ENCODE results near the gene KIFAP3. TPM values are rescaled to one million over a fixed set of nuclear protein-coding genes. Genes with fewer than 3 reads are reported as not detected.

KIFAP3 gene
- total and polyA plus RNA-seq, 12 donors = 18.4 to 54.8 (median 30.5) TPM

DNA sequence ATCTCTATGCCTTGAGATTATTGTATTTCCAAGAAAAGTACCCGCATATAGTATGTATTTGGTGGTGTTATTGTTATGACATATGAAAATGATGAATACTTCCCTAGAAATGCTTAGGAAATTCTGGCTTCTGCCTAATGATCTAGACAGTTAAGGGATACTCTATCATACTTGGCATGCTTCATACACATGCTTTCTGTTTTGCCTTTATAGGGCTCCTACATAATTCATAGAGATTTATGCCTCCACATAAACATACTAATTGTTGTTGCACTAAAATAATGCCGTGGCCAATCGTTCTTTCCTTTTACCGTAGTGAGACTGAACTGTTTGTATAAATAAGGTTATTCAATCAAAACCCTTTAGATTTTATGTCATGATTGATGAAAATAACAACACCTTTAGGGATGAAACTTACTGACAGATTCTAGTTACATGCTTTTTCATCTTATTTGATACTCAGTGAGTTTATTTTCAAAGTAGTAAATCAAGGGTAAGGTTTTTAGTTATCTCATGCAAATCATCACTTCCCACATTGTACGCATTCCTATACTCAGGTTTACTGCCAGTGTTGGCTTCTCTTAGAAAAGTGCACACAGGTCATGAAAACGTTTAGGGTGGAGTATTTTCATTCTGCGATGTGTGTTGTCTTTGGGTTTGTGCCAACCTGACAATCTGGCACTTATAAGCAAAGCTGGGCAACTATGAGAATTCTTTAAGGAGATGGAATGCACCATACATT lies 140.3 kb downstream of the KIFAP3 start:
- WGBS, 4 donors = 60 to 66% (median 62%) methylated on average over 7 of the region's 7 CpGs

DNA sequence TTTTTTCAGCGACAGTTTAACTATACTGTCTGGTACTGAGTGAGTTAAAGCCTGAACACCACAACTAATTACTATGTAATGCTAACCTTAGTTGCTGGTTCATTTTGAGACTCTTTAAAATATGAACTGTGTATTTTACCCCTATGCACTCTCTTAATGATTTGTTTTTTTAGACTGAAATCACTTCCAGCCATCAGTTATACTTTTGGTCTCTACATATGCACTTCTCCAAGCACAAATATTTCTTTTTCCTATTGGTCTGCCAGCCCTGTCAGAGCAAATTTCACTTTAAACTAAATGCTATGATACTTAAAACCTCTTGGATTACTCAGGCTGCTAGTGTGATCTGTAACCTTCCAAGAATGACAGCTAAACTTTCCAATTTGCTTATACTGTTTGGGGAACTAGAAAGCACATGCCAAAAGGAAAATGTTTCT lies 142.7 kb downstream of the KIFAP3 start:
- Histone ChIP-seq H3K9me3 (replicated peaks in 1 of 3) (no peaks in the 10 kb centered on the region), H3K36me3 (replicated peaks in 1 of 2) (no peaks in the 10 kb centered on the region), H3K4me1 (replicated peaks in 1 of 2) (no peaks in the 10 kb centered on the region), H3K27me3 (no peaks in the 10 kb centered on the region), H3K4me3 (no peak overlapping the region), H3K27ac (no peak overlapping the region)
- TF ChIP-seq, protein P1, sequence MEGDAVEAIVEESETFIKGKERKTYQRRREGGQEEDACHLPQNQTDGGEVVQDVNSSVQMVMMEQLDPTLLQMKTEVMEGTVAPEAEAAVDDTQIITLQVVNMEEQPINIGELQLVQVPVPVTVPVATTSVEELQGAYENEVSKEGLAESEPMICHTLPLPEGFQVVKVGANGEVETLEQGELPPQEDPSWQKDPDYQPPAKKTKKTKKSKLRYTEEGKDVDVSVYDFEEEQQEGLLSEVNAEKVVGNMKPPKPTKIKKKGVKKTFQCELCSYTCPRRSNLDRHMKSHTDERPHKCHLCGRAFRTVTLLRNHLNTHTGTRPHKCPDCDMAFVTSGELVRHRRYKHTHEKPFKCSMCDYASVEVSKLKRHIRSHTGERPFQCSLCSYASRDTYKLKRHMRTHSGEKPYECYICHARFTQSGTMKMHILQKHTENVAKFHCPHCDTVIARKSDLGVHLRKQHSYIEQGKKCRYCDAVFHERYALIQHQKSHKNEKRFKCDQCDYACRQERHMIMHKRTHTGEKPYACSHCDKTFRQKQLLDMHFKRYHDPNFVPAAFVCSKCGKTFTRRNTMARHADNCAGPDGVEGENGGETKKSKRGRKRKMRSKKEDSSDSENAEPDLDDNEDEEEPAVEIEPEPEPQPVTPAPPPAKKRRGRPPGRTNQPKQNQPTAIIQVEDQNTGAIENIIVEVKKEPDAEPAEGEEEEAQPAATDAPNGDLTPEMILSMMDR (IDR thresholded peaks at IDR 0.05) = no peak
- TF ChIP-seq POLR2A (IDR thresholded peaks at IDR 0.05) = no peak
- 92 to 99% (median 96%) methylated on average over 1 of the region's 1 CpG for WGBS, 4 donors
- intact Hi-C loops (cut with DNase I) = no loop called here
- DNase-seq = no peak

More for the DNA sequence above, 140.3 kb downstream of the KIFAP3 start:
- H3K9me3 ChIP-seq (replicated peaks in 1 of 3) = no peaks in the 10 kb centered on the region
- H3K4me1 ChIP-seq (replicated peaks in 1 of 2) = no peaks in the 10 kb centered on the region
- no peaks in the 10 kb centered on the region for H3K36me3 ChIP-seq (replicated peaks in 1 of 2)
- H3K27ac ChIP-seq = no peak overlapping the region
- TF ChIP-seq POLR2A (IDR thresholded peaks at IDR 0.05) = no peak
- TF ChIP-seq, protein P1 (IDR thresholded peaks at IDR 0.05) = no peak
- intact Hi-C loops (cut with DNase I) = no loop called here
- DNase-seq = no peak
- no peaks in the 10 kb centered on the region for H3K27me3 ChIP-seq
- H3K4me3 ChIP-seq = no peak overlapping the region

GRCh38 chr1:169929210-169929526 lies 145.3 kb downstream of the KIFAP3 start:
- DNase-seq = no peak
- WGBS, 4 donors = 12 to 26% (median 20%) methylated on average over 1 of the region's 1 CpG
- Histone ChIP-seq H3K4me1 (replicated peaks in 1 of 2) (no peaks in the 10 kb centered on the region), H3K9me3 (replicated peaks in 1 of 3) (no peaks in the 10 kb centered on the region), H3K4me3 (no peak overlapping the region), H3K36me3 (replicated peaks in 1 of 2) (no peaks in the 10 kb centered on the region), H3K27me3 (no peaks in the 10 kb centered on the region), H3K27ac (no peak overlapping the region)
- no peak for TF ChIP-seq POLR2A (IDR thresholded peaks at IDR 0.05)
- TF ChIP-seq, protein P1 (IDR thresholded peaks at IDR 0.05) = no peak
- intact Hi-C loops (cut with DNase I) = no loop called here

- Histone ChIP-seq H3K4me3 (no peak overlapping the region), H3K27ac (no peak overlapping the region), H3K9me3 (replicated peaks in 1 of 3) (no peaks in the 10 kb centered on the region), H3K4me1 (replicated peaks in 1 of 2) (no peaks in the 10 kb centered on the region), H3K27me3 (no peaks in the 10 kb centered on the region), H3K36me3 (replicated peaks in 1 of 2) (no peaks in the 10 kb centered on the region)
- TF ChIP-seq, protein P1 (IDR thresholded peaks at IDR 0.05) = peak; percentile 64 to 79 (median 72)
- no peak for TF ChIP-seq POLR2A (IDR thresholded peaks at IDR 0.05)
- no peak for DNase-seq
- intact Hi-C loops (cut with DNase I) = no loop called here
- 42 to 44% (median 42%) methylated on average over 6 of the region's 6 CpGs for WGBS, 4 donors
These were observed 145.9 kb downstream of the KIFAP3 start for GRCh38 chr1:169928438-169929209.

All from adrenal gland (tissue), 12 donors.